Neural progenitor cell (in vitro differentiated cells): ENCODE measurements around the gene CRP.

ENCODE experiments used
- EZH2 ChIP-seq: fragments of 200-600 bp; sonication (generic); IDR thresholded peaks from 2 replicates; pipeline ENCODE4 v1.6.1; 2017; ENCODE audit warnings: antibody characterized with exemption, mild to moderate bottlenecking, moderate library complexity
- EZH2phosphoT487 ChIP-seq: fragments of 200-600 bp; sonication (generic); IDR thresholded peaks from 2 replicates; pipeline ENCODE4 v1.6.1; 2017; ENCODE audit warnings: antibody characterized with exemption
- TF ChIP-seq, protein P1 (sequence below): fragments of 200-600 bp; sonication (generic); IDR thresholded peaks from 2 replicates; pipeline ENCODE4 v1.5.1; 2017; ENCODE audit warnings: antibody characterized with exemption, mild to moderate bottlenecking

DNA sequence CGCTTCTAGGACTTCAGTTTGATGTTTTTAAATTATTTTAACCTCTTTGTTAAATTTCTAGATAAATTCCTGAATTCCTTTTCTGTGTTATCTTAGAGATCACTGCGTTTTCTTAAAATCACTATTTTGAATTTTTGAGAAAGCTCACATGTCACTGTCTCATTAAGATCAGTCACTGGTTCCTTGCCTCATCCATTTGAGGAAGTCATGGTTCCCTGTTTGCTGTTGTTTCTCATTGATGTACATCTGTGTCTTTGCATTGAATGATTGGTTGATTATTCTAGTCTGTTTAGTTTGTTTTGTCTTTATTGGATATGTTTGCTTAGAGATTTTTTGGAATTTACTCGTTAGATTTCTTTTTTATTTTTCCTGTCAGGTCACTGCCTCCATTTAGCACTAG lies 50.1 kb downstream of the CRP start:
- TF ChIP-seq, protein P1, sequence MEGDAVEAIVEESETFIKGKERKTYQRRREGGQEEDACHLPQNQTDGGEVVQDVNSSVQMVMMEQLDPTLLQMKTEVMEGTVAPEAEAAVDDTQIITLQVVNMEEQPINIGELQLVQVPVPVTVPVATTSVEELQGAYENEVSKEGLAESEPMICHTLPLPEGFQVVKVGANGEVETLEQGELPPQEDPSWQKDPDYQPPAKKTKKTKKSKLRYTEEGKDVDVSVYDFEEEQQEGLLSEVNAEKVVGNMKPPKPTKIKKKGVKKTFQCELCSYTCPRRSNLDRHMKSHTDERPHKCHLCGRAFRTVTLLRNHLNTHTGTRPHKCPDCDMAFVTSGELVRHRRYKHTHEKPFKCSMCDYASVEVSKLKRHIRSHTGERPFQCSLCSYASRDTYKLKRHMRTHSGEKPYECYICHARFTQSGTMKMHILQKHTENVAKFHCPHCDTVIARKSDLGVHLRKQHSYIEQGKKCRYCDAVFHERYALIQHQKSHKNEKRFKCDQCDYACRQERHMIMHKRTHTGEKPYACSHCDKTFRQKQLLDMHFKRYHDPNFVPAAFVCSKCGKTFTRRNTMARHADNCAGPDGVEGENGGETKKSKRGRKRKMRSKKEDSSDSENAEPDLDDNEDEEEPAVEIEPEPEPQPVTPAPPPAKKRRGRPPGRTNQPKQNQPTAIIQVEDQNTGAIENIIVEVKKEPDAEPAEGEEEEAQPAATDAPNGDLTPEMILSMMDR: no peak
- TF ChIP-seq EZH2: no peak
- TF ChIP-seq EZH2phosphoT487: no peak
